ENCODE measurements around the gene CRYBB1.

CRYBB1 gene

GRCh38 chr22:26581026-26581425 lies 36.8 kb downstream of the CRYBB1 start:
- no peak overlapping the region for H3K27ac ChIP-seq (ENCODE audit: low read length)
- no peaks in the 10 kb centered on the region for H3K9me2 ChIP-seq (replicated peaks; ENCODE audit: insufficient read depth, low read length)
- TF ChIP-seq EZH2phosphoT487 (IDR thresholded peaks at IDR 0.05; ENCODE audit: low read length): no peak
- TF ChIP-seq CTCF (IDR thresholded peaks at IDR 0.05; ENCODE audit: low read length): no peak
- TF ChIP-seq EZH2 (optimal IDR thresholded peaks at IDR 0.05; ENCODE audit: low read depth, low read length): no peak
- peaks cover 45% of the 10 kb centered on the region for H3K4me1 ChIP-seq (ENCODE audit: low read length)
- H3K4me3 ChIP-seq (ENCODE audit: low read length): no peak overlapping the region
- no peaks in the 10 kb centered on the region for H3K27me3 ChIP-seq (replicated peaks; ENCODE audit: insufficient read depth, low read length)
- H3K9me3 ChIP-seq (replicated peaks; ENCODE audit: insufficient read depth, low read length): no peaks in the 10 kb centered on the region
- H3F3A ChIP-seq (ENCODE audit: insufficient read depth, low read length): peaks cover 19% of the 10 kb centered on the region
- H3K36me3 ChIP-seq (replicated peaks; ENCODE audit: insufficient read depth, low read length): peaks cover 11% of the 10 kb centered on the region; the same call in 1 of the 2 replicates
- H2AFZ ChIP-seq (ENCODE audit: low read length): no peak overlapping the region
- H3K9ac ChIP-seq (ENCODE audit: low read length): no peak overlapping the region
- DNase-seq: no peak
- peaks cover 24% of the 10 kb centered on the region for H4K20me1 ChIP-seq (ENCODE audit: insufficient read depth, low read length)
- peaks cover 100% of the 10 kb centered on the region for H3K79me2 ChIP-seq (ENCODE audit: low read length)
- peak overlapping the region; percentile 21; the same call in 1 of the 2 replicates for H3K4me2 ChIP-seq (ENCODE audit: low read depth, low read length)

- Histone ChIP-seq H2AFZ (ENCODE audit: low read length) (no peak overlapping the region), H3K4me2 (ENCODE audit: low read depth, low read length) (peak overlapping the region; percentile 42), H3F3A (ENCODE audit: insufficient read depth, low read length) (peaks cover 19% of the 10 kb centered on the region), H3K9ac (ENCODE audit: low read length) (peak overlapping the region; percentile 28; the same call in 1 of the 2 replicates), H3K27me3 (replicated peaks; ENCODE audit: insufficient read depth, low read length) (no peaks in the 10 kb centered on the region), H3K9me2 (replicated peaks; ENCODE audit: insufficient read depth, low read length) (no peaks in the 10 kb centered on the region), H3K36me3 (replicated peaks; ENCODE audit: insufficient read depth, low read length) (peaks cover 12% of the 10 kb centered on the region; the same call in 1 of the 2 replicates), H3K79me2 (ENCODE audit: low read length) (peaks cover 99% of the 10 kb centered on the region), H4K20me1 (ENCODE audit: insufficient read depth, low read length) (peaks cover 26% of the 10 kb centered on the region), H3K4me3 (ENCODE audit: low read length) (0 out of 2 replicates have a peak overlapping the region, but pooled peaks have one; percentile 14), H3K9me3 (replicated peaks; ENCODE audit: insufficient read depth, low read length) (no peaks in the 10 kb centered on the region), H3K4me1 (ENCODE audit: low read length) (peaks cover 43% of the 10 kb centered on the region), H3K27ac (ENCODE audit: low read length) (peak overlapping the region; percentile 76; the same call in 1 of the 2 replicates)
- TF ChIP-seq EZH2phosphoT487 (IDR thresholded peaks at IDR 0.05; ENCODE audit: low read length) (no peak), CTCF (IDR thresholded peaks at IDR 0.05; ENCODE audit: low read length) (no peak), EZH2 (optimal IDR thresholded peaks at IDR 0.05; ENCODE audit: low read depth, low read length) (no peak)
- DNase-seq: no peak
These were observed 37.4 kb downstream of the CRYBB1 start for GRCh38 chr22:26580240-26580962.

GRCh38 chr22:26579331-26579886 lies 38.4 kb downstream of the CRYBB1 start:
- H3K79me2 ChIP-seq (ENCODE audit: low read length): peaks cover 99% of the 10 kb centered on the region
- peak overlapping the region; percentile 37; the same call in 1 of the 2 replicates for H3K4me3 ChIP-seq (ENCODE audit: low read length)
- TF ChIP-seq EZH2 (optimal IDR thresholded peaks at IDR 0.05; ENCODE audit: low read depth, low read length): no peak
- TF ChIP-seq EZH2phosphoT487 (IDR thresholded peaks at IDR 0.05; ENCODE audit: low read length): no peak
- TF ChIP-seq CTCF (IDR thresholded peaks at IDR 0.05; ENCODE audit: low read length): no peak
- peaks cover 31% of the 10 kb centered on the region for H4K20me1 ChIP-seq (ENCODE audit: insufficient read depth, low read length)
- peaks cover 19% of the 10 kb centered on the region for H3F3A ChIP-seq (ENCODE audit: insufficient read depth, low read length)
- peaks cover 15% of the 10 kb centered on the region for H3K36me3 ChIP-seq (replicated peaks; ENCODE audit: insufficient read depth, low read length)
- H3K9me2 ChIP-seq (replicated peaks; ENCODE audit: insufficient read depth, low read length): no peaks in the 10 kb centered on the region
- DNase-seq: peak; percentile 51
- peak overlapping the region; percentile 37; the same call in 1 of the 2 replicates for H3K9ac ChIP-seq (ENCODE audit: low read length)
- peak overlapping the region; percentile 66 for H3K4me2 ChIP-seq (ENCODE audit: low read depth, low read length)
- no peaks in the 10 kb centered on the region for H3K9me3 ChIP-seq (replicated peaks; ENCODE audit: insufficient read depth, low read length)
- H3K27me3 ChIP-seq (replicated peaks; ENCODE audit: insufficient read depth, low read length): no peaks in the 10 kb centered on the region
- H3K4me1 ChIP-seq (ENCODE audit: low read length): peaks cover 39% of the 10 kb centered on the region
- no peak overlapping the region for H2AFZ ChIP-seq (ENCODE audit: low read length)
- peak overlapping the region; percentile 76 for H3K27ac ChIP-seq (ENCODE audit: low read length)

Data from MM.1S (cell line).